NCI-H2081 treated with DMSO at 0.1 percent for 48 hours (cell line): ENCODE measurements around the gene AMIGO3.
"Not testable (repeated sequence)": the region's sequence is repeated elsewhere in the genome, so short reads cannot be mapped to it uniquely, and the experiment has no call there.

Experiments used
- DNase-seq: peaks from one replicate; lab custom pipeline; 2025; lab: John Stamatoyannopoulos, UW

AMIGO3 gene

GRCh38 chr3:49712166-49712565, 7.3 kb downstream of the AMIGO3 start:
- DNase-seq = no peak

DNA sequence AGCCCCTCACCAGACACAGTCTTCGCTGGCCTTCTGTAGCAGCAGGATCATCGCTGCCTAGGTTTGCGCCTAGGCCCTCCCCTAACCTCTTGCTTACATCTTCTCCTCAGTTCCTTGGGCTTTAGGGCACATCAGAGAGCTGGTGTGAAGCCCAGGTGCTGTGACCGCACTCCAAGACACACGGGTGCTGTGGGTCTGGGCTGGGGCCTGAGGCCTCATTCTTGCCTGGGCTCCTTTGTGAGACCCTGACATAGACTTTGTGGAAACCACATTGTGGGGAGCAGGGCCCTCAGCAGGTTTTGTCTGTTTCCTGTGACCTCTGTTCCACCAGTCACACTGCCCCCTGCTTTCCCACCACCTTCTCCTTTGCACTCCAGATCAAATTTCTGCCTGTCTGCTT, 8.0 kb downstream of the AMIGO3 start:
- no peak for DNase-seq

- no peak for DNase-seq
These were observed 9.6 kb downstream of the AMIGO3 start for GRCh38 chr3:49709852-49710251.

GRCh38 chr3:49707113-49707480, 12.4 kb downstream of the AMIGO3 start:
- DNase-seq = no peak

- no peak for DNase-seq
These were observed 12.9 kb downstream of the AMIGO3 start for GRCh38 chr3:49706456-49707112.

DNA sequence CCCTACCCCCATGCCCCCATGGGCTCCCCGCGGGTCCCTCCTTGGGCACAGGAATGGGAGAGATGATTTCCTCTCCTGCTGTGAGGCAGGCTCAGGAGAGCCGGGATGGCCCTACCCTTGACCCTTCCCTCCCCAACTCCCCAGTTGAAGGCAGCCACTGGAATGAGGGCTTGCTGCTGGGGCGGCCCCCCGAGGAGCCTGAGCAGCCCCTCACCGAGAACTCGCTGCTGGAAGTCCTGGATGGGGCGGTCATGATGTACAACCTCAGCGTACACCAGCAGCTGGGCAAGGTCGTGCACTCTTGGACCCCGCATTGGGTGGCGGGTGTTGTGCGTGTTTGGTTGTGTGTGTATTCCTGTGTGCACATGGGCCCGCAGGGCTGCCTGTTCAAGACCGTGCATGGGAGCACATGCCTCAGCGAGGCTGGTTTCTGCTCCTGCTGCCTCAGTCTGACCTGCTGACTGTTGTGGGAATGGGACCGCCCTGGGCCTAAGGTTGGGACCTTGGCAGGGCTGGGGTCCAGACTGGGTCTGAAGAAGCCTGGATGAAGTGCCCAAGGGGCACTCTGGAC, 14.0 kb downstream of the AMIGO3 start:
- DNase-seq = no peak

GRCh38 chr3:49704629-49705028, 14.9 kb downstream of the AMIGO3 start:
- no peak for DNase-seq

GRCh38 chr3:49703956-49704355, 15.5 kb downstream of the AMIGO3 start:
- DNase-seq = no peak

DNA sequence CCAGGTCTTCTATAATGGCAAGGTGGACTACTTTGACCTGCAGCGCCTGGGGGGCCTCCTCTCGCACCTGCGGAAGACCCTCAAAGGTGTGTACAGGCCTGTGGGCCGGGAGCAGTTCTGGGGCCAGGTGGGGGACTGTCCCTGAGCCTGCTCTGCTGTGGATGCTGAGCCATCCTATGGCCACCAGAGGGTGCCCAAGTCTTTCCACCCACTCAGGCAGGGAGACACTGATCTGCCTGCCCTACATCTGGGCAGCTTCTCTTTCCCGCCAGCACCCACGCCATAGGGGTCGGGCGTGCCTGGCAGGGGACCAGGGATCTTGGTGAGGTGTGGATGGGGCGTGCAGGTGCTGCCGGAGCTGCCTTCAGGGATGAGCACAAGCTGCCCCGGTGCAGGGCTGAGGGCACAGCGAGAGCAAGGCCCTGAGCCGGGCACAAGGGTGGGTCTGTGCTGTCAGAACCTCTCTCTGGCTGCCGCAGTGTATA, 16.0 kb downstream of the AMIGO3 start:
- DNase-seq = no peak

GRCh38 chr3:49702672-49703071, 16.8 kb downstream of the AMIGO3 start:
- DNase-seq = no peak

DNA sequence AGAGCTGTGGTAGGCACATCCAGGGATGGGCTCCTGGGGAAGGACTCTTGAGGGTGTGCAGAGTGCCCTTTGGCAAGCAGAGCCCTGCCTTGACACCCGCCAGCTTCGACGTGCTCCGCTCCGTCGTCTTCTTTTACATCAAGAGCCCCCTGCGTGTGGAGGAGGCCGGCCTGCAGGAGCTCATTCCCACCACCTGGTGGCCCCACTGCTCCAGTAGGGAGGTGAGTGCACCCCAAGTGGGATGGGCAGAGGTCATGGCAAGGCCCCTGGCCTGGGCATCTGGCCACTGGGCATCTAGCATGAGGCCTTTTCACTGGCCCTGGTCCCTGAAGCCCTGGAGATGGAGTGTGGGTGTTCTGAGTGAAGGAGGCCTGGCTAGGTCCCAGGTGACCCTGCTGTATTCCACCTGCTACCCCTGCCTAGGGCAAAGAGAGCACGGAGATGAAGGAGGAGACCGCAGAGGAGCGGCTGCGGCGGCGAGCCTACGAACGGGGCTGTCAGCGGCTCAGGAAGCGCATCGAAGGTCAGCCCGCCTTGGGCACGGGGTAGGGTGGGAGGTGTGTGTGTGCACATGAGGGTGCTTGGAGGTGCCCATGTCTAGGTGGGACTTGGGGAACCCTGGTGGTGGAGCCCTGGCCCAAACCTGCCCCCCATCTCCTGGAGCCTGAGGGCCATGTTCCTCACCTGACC, 18.0 kb downstream of the AMIGO3 start:
- DNase-seq = no peak

DNA sequence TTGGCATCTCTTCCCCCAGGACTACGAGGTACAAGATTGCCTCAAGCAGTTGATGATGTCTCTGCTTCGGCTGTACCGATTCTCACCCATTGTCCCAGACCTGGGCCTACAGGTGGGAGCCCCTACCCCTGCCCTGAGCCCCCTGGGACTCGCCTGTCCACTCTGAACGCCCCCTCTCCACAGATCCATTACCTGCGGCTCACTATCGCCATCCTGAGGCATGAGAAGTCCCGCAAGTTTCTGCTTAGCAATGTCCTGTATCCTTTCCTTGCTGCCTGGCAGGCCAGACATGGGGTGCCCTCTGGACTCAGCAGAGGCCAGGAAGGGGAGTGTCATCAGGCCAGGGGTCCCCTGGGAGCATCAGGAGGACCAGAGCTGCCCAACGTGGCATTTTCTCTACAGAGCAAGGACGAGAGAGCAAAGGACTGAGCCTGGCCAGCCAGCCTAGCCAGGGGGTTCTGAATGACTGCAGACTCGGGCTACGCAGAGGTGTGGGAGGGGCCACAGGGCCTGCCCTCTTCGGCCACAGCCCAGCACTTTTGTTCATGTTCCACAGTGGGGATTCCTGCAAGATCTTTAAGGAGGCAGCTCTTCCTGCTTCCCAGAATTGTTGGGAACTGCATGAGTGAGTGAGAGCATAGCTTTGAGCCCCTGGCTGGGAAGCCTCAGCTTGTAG, 18.9 kb downstream of the AMIGO3 start:
- DNase-seq = no peak

- DNase-seq = no peak
These were observed 19.5 kb downstream of the AMIGO3 start for GRCh38 chr3:49700014-49700413.

DNA sequence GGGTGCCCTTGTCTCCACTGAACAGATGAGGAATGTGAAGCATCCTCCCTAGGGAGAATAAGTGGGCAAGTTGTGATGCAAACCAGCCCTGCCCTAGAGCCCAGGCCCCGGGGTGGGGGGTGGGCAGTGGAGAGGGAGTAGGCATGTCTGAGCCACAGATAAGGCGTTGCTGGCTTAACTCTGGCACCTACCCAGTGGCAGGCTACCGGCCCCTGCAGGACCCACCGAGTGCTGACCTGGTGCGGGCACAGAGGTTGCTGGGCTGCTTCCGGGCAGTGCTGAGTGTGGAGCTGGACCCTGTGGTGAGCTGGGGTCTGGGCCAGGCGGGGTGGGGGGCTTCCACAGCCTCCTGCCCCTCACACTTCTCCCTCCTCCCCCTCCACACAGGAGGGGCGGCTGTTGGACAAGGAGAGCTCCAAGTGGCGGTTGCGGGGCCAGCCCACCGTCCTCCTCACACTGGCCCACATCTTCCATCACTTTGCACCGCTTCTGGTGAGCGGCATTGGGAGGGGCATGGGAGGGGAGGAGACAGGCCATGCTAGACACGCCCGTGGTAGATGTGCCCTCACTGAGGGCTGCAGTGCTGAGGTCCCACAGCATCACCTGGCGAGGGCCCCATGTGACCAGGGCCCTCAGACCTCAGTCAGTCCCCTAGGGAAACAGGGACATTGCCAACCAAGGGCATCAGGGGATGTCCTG, 20.1 kb downstream of the AMIGO3 start:
- DNase-seq = no peak

DNA sequence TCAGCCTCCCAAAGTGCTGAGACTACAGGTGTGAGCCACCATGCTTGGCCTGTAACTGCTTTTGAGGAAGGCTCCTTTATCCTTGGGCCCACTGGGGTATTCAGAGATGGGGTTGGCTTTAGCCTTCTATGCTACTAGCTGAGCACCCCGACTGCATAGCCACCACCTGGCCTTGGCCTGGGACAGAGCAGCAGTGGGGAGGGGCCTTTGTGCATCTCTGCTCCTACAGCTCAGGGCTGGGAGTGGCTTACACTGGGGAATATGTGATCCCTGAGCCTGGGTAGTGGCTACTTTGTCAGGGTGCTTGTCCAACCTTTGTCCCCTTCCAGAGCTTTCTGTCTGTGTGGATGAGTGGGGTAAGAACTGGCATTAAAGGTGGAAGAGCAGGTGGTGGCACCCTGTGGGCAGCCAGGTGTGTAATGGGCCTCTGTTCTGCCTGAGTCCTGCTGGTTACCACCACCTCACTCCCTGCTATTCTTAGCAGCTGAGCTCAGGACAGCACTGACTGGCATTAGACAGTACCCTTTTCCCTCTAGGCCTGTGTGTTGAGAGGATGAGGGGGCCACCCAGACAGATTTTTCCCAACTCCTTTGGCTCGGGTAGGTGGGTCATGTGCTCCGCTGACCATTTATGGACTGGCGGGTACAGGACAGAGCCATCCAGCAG, 24.0 kb downstream of the AMIGO3 start:
- not testable (repeated sequence) for DNase-seq

DNA sequence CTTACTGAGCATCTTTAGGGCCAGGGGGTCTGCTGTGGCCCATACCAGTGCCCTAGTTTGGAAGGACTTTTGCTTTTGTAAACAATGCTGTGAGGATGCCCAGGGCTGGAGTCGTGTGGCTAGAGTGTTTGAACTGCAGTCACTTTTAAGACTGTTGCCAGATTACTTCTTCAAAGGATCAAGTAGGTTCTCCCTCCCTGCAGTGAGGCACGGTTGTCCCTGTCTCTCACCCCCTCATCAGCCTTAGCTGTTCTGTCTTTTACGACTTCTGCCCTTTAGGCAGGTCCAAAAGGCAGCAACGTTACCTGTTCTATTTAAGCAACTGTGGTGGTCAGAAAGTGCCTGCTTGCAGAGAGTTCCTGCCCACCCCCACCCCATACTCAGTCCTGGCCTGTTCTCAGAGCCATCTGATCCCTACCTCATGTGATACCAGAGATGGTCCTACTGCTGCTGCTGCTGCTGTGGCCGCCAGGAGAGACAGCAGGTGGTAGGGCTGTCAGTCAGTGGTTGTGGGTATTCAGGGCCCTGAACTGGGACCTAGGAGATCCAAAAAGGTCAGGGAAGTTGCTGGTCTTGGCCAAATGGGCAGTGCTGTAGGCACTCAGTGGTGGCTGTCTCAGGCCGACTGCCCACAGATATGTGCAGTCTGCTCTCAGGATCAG, 24.9 kb downstream of the AMIGO3 start:
- not testable (repeated sequence) for DNase-seq

DNA sequence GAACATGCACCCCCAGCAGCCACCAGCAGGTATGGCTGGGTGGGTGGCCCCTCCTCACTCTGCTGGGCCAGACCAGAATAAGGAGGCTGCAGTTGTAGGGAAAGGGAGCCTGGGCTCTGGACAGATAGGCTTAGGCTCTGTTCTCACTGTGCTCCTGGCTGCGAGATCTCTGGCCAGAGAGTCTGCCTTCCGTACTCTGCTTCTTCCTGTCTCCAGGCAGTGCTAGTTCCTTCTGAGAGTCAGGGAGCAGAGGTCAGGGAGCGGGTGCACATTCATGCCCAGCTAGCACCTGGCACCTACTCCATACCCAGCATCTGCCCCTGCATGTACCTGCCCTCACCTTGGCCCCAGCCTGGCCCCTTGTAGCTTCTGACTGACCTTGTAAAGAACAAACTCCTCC, 28.0 kb downstream of the AMIGO3 start:
- DNase-seq = not testable (repeated sequence)

- not testable (repeated sequence) for DNase-seq
These were observed 28.6 kb downstream of the AMIGO3 start for GRCh38 chr3:49690856-49691255.

GRCh38 chr3:49689908-49690624, 29.4 kb downstream of the AMIGO3 start:
- DNase-seq = not testable (repeated sequence)
